SH-SY5Y (cell line): ENCODE data around the gene NIM1K.

Experiments used
- GATA2 ChIP-seq: IDR thresholded peaks from 2 replicates; pipeline ENCODE4 v1.6.1; 2011; ENCODE audit warnings: mild to moderate bottlenecking, low read depth, low read length
- GATA3 ChIP-seq: IDR thresholded peaks from 2 replicates; pipeline ENCODE4 v1.6.1; 2011; ENCODE audit warnings: low read depth, mild to moderate bottlenecking, low read length, moderate library complexity

- TF ChIP-seq GATA3 (no peak), GATA2 (no peak)
These were observed 35.6 kb upstream of the NIM1K start for GRCh38 chr5:43156388-43156787.
